HG03354 (cell line): ENCODE measurements around the gene NABP1.

Experiments used
- ATAC-seq: cut with Tn5 transposase; IDR thresholded peaks from one replicate; pipeline ENCODE4 v1.9.1; 2021; ENCODE audit warnings: mild to moderate bottlenecking; ENCODE audit not compliant: unreplicated experiment, poor library complexity, severe bottlenecking

The NABP1 gene

DNA sequence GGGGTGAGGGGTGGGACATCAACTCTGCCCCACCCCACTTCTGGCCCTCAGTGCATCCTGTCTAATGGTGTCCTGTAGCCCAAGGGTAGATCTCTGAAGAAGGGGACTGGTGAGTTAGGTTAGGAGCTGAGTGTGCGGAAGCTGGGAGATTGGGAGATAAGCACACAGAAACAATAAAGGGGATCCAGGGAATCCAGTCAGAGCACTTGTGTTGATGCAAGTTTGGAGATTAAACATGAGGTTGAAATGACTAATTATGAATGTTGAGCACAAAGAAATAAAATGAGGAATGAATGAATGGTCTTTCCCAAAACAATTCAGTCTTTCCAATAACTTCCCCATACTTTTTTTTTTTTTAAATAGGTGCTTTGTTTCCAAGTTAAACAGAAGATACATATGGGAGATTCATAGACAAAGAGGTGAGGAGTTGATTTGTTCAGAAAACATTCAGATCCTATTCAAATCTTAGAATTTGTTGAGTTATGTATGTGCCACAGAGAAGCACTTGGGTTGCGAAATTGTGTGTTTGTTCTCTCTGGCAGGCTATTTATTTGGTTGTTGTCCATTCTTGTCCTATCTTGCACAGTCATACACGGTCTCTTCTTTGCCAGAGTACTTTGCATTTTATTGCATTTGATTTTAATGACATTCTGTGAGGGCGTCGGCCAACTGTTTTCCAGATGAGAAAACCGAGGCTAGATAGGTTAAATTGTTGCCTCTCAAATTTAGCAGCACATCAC, 31.6 kb upstream of the NABP1 start:
- ATAC-seq = no peak

DNA sequence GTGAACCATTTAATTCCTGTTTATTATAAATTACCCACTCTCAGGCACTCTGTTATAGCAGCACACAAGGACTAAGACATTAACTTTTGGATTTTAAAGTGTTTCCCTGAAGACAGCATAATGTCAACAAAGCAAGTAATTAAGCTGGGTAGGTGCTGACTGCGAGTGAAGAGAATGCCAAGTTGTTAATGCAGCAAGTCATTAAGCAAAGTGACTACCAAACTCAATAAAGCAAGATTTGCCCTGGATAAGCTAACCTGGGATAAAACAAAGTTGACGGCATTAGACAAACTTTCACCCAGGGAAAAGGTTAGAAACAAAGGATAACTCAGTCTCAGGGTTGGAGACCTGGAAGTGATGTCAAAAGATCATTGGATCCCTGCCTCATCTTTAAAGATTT, 28.4 kb upstream of the NABP1 start:
- no peak for ATAC-seq

DNA sequence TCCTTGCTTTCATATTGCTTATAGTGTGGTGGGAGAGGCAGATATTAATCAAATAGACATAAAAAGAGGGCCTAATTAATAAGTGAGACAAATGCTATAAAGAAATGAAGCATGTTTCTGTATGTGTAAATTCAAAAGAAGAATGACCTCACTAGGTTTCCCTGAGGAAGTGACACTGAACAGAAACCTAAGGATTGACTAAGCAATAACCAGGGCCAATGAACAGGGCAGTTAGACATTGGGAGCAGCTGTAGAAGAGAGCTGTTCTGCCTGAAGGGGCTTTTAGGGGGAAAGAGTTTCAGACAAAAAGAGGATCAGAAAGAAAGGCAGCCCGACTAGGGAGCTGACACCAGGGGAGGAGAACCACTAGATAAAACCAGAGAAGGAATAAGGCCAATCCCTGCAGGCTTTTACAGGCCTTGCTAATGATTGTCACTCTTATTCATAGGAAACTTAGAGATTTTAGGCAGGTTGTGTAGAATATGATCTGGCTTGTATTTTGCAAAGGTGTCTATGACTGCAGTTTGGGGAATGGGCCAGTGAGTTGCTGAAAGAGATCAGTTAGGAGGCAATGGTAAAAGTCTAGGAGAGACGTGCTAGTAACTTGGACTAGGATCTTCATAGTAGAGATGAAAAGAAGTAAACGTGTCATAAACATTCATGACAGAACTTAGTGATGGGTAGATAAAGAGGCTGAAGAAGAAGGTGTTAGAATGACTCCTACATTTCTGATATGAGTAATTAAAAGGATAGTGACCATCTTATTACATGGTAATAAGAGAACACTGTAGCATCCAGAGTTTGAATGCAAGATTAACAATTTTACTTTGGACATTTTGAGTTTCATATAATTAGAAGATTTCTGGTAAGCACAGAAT, 26.8 kb upstream of the NABP1 start:
- ATAC-seq = peak; percentile 98

DNA sequence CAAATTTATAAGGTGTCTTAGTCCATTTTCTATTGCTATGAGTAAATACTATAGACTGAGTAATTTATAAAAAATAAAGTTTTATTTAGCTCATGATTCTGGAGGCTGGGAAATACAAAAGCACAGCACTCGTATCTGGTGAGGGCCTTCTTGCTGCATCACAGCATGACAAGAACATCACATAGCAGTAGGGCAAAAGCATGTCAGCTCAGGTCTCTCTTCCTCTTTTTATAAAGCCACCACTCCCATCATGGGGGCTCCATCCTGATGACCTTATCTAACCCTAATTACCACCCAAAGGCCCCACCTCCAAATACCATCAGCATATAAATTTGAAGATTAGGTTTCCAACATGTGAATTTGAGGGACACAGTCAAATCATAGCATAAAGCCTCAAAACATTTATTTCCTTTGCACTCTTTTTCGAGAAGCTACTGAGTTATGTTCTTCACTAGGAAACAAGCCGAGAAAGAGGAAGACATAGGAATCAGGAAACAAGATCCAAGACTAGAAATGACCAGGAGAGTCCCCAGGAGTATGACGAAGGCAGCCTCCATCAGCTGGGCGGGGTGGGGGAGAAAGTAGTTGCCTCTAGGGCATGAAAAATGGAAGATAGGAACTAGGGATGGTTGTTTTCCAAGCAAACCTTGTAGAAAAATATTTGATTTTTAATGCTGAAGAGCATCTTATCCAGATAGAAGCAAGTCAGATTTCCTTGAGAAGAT, 24.1 kb upstream of the NABP1 start:
- no peak for ATAC-seq

DNA sequence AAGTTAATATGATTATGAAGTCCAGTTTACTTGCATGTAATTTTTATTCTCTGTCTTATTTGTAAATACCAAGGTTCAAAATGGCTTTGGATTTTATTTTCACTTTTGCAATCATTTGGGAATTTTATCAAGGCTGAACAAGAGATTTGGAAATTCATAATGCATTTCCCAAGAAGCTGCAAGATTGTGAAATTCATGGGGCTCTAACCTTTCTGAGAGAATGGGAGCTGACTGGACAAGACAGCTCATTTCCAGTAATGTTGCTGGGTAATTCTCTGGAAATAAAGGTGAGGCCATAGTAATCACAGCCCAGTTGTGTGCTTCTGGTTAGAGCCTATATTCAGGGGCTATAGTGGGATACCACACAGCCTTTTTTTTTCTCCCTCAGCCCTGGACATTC, 21.5 kb upstream of the NABP1 start:
- ATAC-seq = no peak

DNA sequence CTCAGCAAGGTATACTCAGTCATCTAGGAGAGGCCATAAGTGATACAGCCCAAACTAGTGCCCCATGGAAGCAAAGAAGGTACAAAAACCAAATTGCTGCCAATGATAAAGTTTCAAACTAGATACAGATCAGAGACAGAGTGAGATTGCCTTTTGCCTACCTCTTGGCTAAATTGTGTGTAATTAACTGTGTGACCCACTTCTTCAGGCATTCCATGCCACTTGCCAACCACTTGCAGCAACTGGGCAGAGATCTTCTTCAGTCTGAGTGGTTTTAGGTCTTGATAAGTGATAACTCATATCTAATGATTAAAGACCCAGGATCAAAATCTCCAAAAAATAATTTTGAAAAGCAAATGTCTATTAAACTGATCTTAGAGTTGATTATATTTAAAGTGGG, 21.1 kb upstream of the NABP1 start:
- no peak for ATAC-seq

DNA sequence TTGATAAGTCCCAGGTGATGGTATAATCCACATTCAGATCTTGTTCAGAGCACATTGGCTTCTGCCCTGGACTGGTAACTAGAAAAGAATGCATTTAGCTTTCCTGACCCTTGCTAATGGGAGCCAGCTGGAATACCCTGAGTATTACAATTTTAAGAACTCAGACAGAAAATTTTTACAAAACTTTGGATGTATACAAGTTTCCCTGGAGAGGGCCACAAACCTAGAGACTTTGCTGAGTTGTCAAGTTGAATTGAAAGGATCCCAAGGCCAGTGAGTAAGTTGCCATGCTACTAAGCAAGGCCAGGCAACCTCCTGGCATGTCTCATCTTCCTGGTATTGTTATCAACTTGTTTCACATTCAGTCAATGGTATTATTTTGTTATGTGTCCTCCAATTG, 20.0 kb upstream of the NABP1 start:
- ATAC-seq = no peak

DNA sequence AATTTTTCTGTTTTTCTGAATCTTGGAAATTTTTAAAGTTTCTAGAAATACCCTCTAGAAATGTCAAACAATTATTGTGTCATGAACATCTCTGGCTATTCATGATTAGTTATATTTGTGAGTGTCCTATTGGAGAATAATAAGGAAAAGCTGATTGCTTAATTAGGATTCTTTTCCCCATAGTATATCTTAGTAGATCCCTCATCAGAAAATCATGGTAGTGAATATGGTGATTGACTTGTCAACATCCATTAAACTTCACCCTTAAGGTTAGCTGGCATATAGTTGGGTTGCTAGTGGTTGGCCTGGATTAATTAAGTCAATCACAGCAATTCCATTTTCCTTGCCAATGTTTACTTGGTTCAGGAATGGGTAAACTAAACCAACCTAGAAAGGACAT, 18.7 kb upstream of the NABP1 start:
- no peak for ATAC-seq

DNA sequence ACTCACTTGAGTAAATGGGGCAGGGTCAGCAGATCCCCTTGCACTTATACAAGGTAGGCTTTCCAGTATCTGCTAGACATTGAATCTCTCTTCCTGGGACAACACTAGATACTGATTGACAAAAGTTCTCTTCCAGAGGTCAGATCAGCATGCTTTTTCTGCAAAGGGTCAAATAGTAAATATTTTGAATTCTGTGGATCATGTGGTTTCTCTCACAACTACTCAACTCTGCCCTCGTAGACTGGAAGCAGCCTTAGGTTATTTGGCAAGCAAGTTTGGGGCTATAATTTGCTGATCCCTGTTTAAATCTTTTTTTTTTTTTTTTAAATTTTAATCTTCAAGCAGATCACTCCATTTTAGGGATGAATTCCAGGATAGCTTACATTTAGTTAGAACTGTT, 17.4 kb upstream of the NABP1 start:
- no peak for ATAC-seq

DNA sequence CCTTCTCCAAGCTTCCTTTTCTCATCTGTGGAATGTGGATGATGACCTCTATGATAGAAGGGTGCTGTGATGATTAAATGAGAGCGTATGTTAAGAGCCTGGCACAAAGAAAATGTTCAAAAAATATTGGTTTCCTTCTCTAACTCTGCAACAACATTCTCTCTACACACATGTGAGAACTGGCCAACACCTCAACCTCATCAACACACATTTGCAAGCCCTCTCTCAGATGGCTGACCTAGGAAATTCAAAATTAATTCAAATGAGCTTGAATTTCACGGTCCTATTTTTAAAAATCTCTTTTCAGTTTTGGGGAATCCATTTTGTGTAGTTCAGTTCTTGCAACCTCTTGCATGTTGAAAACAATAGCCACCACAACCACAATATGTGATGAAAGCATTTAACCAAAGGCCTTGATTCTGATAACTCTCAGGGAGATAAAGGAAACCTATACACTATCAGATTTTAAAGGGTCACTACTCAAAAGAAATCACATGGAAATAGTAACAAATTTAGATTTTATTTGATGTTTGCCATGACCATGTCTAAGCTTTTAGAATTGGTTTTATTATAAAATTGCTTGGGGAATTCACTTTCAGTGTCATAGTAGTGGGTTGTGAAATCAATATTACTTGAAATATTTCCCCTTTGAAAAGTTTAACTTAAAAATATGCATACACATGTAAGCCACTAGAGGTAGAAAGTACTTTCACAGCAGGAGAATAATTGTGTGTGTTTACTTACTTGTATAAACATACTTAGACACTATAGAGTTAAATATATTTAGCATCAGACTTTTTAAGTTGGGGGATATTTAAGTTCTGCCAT, 16.6 kb upstream of the NABP1 start:
- no peak for ATAC-seq

DNA sequence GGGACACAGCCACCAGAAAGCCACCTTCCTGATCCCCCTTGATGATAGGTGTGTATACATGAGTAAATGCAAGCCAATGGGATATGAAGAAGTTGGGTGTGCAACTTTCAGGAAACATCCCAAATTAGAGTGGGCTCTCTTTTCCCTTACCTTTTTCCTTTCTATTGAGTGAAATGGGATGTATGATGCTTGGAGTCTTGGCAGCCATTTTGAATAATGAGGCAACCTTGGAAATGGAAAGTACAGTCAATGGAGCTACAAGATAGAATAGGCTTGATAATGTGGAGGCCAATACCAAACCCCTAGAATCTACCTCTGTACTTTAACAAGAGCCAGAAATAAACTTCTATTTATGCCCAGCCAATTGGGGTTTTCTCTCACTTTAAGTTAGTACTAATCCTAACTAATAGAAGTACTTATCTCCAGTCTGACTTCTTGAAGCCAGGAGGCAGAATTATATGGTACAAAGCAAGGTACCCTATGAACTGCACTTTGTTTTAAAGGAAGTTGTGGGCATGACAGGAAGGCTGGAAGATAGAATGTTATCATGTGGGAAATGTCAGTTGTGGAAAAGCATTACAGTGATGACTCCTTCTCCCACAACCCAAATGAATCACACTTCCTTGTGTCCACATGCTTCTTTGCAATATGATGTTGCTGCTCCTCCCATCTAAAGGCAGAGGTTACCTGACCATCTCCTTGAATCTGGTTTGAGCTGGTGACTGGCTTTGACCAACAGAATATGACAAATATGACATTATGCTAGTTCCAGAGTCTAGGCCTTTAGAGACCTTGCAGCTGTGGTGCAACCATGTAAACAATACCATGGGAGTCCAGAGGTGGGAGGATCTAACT, 12.9 kb upstream of the NABP1 start:
- ATAC-seq = no peak

DNA sequence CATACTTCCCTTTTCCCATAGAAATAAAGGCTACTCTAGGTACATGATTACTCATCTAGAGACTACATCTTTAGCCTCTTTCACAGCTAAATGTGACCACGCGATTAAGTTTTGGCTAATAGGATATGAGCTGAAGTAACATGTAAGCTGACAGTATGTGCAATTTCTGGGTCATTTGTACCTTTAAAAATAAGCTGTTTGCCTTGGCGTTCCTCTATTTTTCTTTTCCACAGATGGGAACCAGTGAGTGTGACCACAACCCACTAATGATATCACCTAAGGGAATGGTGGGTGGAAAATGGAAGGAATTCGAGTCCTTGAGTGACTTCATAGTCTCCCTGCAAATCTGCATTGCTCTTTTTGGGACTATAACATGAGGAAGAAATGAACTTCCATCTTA, 11.7 kb upstream of the NABP1 start:
- no peak for ATAC-seq

DNA sequence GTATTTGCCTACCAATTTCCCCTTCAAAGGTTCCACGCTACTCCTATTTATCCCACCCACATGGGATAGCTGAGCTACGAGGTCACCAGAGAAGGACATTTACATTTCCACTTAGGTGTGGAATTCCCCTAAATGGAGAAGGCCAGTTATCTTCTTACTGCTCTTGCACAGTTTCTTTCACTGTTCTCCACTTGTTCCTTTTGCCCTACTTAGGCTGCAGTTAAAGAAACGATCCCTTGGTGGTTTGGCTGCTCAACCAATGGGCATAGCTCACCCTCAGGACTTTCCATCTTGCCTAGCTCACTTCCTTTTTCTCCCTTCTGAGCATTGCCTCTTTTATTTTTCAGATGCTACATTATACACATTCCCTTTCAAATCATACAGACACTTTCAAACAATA, 11.2 kb upstream of the NABP1 start:
- peak; percentile 75 for ATAC-seq

DNA sequence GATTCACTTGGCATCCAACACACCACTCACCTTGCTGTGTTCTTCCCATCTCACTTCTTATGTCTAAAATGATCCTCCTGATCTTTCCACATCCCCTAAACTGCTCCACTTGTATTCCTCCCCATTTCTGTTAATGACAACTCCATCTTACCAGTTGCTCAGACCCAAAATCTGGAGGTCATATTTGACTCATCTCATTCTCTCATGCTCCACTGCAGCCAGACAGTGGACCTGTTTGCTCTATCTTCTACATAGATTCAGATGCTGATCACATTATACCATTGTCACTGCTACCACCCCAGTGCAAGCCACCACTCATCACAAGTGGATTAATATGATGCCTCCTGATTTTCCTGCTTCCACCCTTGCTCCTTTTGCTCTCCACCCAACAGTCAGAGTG, 7.9 kb upstream of the NABP1 start:
- peak; percentile 69 for ATAC-seq

DNA sequence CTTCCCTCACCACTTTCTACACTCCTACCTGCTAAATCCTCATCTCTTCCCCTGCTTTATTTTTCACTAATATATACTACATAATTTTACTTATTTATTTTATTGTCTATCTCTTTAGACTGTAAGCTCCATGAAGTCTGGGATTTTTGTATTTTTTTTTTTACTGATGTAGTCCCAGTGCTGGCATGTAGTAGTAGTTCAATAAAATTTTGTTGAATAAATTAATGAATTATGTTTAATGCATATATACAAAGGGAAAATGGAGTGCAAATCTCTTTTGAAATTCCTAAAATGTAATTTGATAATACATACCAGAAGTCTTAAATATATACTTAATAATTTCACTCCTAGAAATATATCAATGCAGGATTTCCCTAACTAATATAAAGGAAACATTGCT, 7.1 kb upstream of the NABP1 start:
- no peak for ATAC-seq

DNA sequence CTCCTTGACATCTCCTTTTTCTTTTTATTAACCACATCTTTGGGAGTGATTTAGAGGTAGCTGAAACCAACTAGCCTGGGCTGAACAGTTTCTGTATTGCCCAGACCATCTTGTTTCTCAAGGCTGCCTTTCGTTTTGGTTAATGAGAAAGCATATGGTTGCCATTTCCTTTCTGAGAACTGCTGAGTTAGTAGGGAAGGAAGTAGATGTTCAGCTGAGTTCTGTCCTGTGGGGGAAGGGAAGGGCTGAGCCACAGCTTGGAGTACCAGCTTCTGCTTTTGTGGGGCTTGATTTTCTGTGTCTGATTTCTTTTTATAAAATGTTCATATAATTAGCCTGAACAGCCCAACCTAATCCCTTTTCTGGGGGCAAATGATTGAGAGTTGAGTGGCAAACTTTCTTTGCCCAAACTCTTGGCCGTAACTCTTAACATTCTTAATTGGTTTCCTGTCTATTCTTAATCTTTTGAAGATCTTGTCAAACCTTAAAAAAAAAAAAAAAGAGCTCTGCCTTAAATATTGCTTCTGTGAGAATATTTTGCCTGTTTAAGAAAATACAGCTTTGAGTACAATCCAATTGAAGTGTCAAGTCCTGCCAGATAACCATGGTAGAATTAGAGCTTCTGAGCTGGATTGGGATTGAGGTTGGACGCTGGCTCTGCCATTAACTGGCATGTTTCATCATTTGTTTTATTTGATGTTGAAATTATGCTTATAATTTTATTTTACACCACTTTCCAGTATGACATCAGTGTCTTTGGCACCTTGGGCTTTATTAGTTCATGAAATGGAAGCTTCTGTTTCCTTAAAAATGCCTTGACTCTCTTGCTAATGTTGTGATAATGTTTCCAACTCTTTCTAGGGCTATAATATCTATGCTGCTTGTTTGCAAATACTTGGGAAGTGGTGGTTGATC, 1.9 kb upstream of the NABP1 start:
- ATAC-seq = peak; percentile 71

DNA sequence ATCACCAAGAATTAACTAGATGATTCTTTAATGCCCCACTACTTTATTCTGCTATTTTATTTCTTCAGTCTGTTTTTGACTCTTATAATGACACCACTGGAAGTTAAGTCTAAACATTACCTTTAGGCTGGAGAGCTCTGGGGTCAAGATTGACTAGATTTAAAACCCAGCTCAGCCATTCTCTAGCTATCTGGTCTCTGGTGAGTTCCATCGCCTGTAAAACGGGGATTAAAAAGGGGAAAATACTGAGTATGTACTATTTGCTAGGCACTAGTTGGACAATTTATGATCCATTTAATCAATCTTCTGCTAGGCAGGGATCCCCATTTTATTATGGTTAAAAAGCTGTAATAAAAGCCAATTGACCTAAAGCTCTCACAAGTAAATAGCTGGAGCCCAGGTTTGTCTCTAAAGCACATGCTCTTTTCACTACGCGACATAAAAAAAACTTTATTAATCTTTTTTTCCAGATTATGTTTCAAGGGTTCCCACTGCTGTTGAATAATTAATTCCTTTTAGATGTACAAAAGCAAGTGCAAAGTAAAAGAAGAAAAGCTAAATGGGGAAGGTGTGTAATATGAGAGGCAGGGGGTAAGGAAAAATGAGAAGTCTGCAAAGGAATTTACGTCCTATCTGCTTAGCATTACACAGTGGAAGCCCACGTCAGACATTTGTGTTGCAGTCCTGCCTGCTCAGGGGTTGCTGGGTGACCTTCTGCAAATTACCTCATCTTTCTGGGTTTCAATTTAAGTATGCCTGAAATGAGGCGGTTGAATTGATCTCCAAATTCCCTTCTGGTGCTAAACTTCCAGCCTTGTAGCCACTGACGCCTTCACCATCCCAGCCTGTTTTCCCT, 918 bp upstream of the NABP1 start:
- peak; percentile 38 for ATAC-seq
